Stimulated activated CD4-positive, alpha-beta T cell treated with anti-CD3 and anti-CD28 coated beads, Interleukin-12 subunit alpha, Interleukin-12 subunit beta, amount 100 ng/mL, for 4 hours (primary cell): ENCODE data around the gene B4GALT4.
"Not testable (repeated sequence)": the region's sequence is repeated elsewhere in the genome, so short reads cannot be mapped to it uniquely, and the experiment has no call there.

Source experiments
- DNase-seq: peaks from one replicate; pipeline ENCODE4 v3.0.0-alpha.2; 2020

Gene B4GALT4

GRCh38 chr3:119240591-119241434, at the start of gene B4GALT4:
Gene B4GALT4 (minus strand): TSS chr3:119240878. CDS start chr3:119230099, 10,779 bp downstream.
- DNase-seq, result peak; percentile 61

- DNase-seq, result no peak
These were observed 48.7 kb upstream of the B4GALT4 start for GRCh38 chr3:119289404-119289770.

GRCh38 chr3:119288669-119289403, 48.2 kb upstream of the B4GALT4 start:
- DNase-seq, result no peak

- DNase-seq, result no peak
These were observed 39.0 kb upstream of the B4GALT4 start for GRCh38 chr3:119279584-119280243.

GRCh38 chr3:119279101-119279554, 38.5 kb upstream of the B4GALT4 start:
- DNase-seq, result no peak

GRCh38 chr3:119276680-119277079, 36.0 kb upstream of the B4GALT4 start:
- no peak for DNase-seq

GRCh38 chr3:119270212-119270611, 29.5 kb upstream of the B4GALT4 start:
- DNase-seq, result not testable (repeated sequence)

- no peak for DNase-seq
These were observed 20.4 kb upstream of the B4GALT4 start for GRCh38 chr3:119261055-119261454.

- DNase-seq, result no peak
These were observed 19.1 kb upstream of the B4GALT4 start for GRCh38 chr3:119259821-119260220.

- DNase-seq, result no peak
These were observed 18.2 kb upstream of the B4GALT4 start for GRCh38 chr3:119258915-119259314.

- DNase-seq, result no peak
These were observed 17.2 kb upstream of the B4GALT4 start for GRCh38 chr3:119257654-119258410.

- no peak for DNase-seq
These were observed 16.4 kb upstream of the B4GALT4 start for GRCh38 chr3:119257111-119257510.

- DNase-seq, result no peak
These were observed 14.5 kb upstream of the B4GALT4 start for GRCh38 chr3:119255214-119255613.

GRCh38 chr3:119245778-119246177, 5.1 kb upstream of the B4GALT4 start:
- DNase-seq, result no peak

GRCh38 chr3:119243712-119244111, 3.0 kb upstream of the B4GALT4 start:
- DNase-seq, result no peak

GRCh38 chr3:119243058-119243529, 2.4 kb upstream of the B4GALT4 start:
- DNase-seq, result not testable (repeated sequence)

- not testable (repeated sequence) for DNase-seq
These were observed 1.8 kb upstream of the B4GALT4 start for GRCh38 chr3:119242387-119243057.

- DNase-seq, result no peak
These were observed 532 bp downstream of the B4GALT4 start for GRCh38 chr3:119240101-119240590.

- DNase-seq, result no peak
These were observed 1.4 kb downstream of the B4GALT4 start for GRCh38 chr3:119239206-119239820.

GRCh38 chr3:119238363-119238762, 2.3 kb downstream of the B4GALT4 start:
- DNase-seq, result no peak

GRCh38 chr3:119237299-119237698, 3.4 kb downstream of the B4GALT4 start:
- no peak for DNase-seq
